PFSK-1 (cell line): ENCODE results near the gene LRCH1.

Experiments used
- FOXP2 ChIP-seq: optimal IDR thresholded peaks from 2 replicates; pipeline ENCODE3; 2011; ENCODE audit warnings: borderline replicate concordance, control low read depth, inconsistent platforms; ENCODE audit not compliant: insufficient read depth; ENCODE audit errors: extremely low read length, extremely low read depth
- POLR2AphosphoS5 ChIP-seq: IDR thresholded peaks from 2 replicates; pipeline ENCODE4 v1.6.1; 2012; ENCODE audit warnings: low read depth, mild to moderate bottlenecking, control low read depth, low read length, moderate library complexity
- REST ChIP-seq, 2 experiments: IDR thresholded peaks; 2 replicates each; pipeline versions ENCODE4 v1.6.1 to v1.8.0; 2011 to 2012; ENCODE audit warnings: low read depth in 2 of 2, low read length in 2 of 2, control low read depth in 1 of 2, inconsistent platforms in 1 of 2, mild to moderate bottlenecking in 1 of 2, moderate library complexity in 1 of 2; ENCODE audit not compliant: insufficient read depth in 1 of 2
- SIN3A ChIP-seq: IDR thresholded peaks from 2 replicates; pipeline ENCODE4 v1.6.1; 2012; ENCODE audit warnings: mild to moderate bottlenecking, low read length, moderate library complexity, borderline replicate concordance; ENCODE audit not compliant: insufficient read depth
- TAF1 ChIP-seq: IDR thresholded peaks from 2 replicates; pipeline ENCODE4 v1.6.1; 2012; ENCODE audit warnings: low read length, control low read depth, borderline replicate concordance; ENCODE audit not compliant: insufficient read depth

GRCh38 chr13:46712524-46712923 is 159.6 kb downstream of the LRCH1 start:
- TF ChIP-seq REST (IDR thresholded peaks at IDR 0.05; ENCODE audit: insufficient read depth in 1 of 2, low read depth in 2 of 2, low read length in 2 of 2), result no peak
- TF ChIP-seq POLR2AphosphoS5, result no peak
- TF ChIP-seq TAF1, result no peak
- TF ChIP-seq FOXP2, result no peak
- no peak for TF ChIP-seq SIN3A
